ENCODE data around the gene SLC25A53. TPM values are rescaled to one million over a fixed set of nuclear protein-coding genes. Genes with fewer than 3 reads are reported as not detected.
"Not testable (repeated sequence)": the region's sequence is repeated elsewhere in the genome, so short reads cannot be mapped to it uniquely, and the experiment has no call there.

The SLC25A53 gene
- total RNA-seq, 1 donor from 2014 or later: 4.2 TPM

DNA sequence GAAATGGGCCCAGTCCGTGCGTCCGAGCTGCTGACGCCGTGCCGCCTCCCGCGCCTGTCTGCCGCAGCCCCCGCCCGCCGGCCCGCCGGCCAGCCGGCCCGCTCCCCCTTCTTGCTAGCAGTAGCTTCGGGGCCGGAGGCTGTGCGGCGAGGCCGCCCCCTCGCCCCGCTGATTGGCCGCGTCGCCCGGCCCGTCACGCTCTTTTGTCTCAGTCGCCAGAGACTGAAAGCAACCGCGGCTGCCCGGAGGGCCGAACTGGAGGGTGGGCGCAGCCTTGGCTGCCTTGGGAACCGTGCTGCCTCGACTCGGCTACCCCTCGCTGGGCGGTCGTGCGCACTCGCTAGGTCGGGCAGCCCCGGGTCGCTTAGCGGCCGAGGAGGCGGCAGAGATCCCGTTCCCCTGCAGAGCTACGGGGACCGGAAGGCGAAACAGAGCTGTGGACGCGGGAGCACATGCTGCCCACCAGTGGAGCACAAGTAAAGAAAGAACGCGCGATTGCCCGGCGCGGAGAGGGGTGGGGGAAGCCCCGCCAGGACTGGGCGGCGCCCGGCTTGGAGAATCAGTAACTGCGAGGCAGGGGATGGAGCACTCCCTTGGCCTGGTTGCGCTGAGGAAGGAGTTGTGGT is 44.4 kb downstream of the SLC25A53 start, which contains the start of gene ZCCHC18:
ZCCHC18 (plus strand) TSS at position 198 of the 626 bp plus-strand sequence. CDS start 1,589 bp downstream, outside the sequence.
- no peak for FAIRE-seq
- peaks cover 2% of the 10 kb centered on the region for H3K27me3 ChIP-seq (ENCODE audit: control insufficient read depth, insufficient read depth, low read length)
- TF ChIP-seq, protein P1, sequence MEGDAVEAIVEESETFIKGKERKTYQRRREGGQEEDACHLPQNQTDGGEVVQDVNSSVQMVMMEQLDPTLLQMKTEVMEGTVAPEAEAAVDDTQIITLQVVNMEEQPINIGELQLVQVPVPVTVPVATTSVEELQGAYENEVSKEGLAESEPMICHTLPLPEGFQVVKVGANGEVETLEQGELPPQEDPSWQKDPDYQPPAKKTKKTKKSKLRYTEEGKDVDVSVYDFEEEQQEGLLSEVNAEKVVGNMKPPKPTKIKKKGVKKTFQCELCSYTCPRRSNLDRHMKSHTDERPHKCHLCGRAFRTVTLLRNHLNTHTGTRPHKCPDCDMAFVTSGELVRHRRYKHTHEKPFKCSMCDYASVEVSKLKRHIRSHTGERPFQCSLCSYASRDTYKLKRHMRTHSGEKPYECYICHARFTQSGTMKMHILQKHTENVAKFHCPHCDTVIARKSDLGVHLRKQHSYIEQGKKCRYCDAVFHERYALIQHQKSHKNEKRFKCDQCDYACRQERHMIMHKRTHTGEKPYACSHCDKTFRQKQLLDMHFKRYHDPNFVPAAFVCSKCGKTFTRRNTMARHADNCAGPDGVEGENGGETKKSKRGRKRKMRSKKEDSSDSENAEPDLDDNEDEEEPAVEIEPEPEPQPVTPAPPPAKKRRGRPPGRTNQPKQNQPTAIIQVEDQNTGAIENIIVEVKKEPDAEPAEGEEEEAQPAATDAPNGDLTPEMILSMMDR (IDR thresholded peaks at IDR 0.05; ENCODE audit: insufficient read depth, low read length, severe bottlenecking): no peak
- H3K4me3 ChIP-seq (ENCODE audit: low read depth, low read length): peak within 1 kb of the TSS; percentile 38
- H3K36me3 ChIP-seq (ENCODE audit: control insufficient read depth, insufficient read depth, low read length): no peaks in the 10 kb centered on the region
- DNase-seq (ENCODE audit: low read depth): peak; percentile 2

DNA sequence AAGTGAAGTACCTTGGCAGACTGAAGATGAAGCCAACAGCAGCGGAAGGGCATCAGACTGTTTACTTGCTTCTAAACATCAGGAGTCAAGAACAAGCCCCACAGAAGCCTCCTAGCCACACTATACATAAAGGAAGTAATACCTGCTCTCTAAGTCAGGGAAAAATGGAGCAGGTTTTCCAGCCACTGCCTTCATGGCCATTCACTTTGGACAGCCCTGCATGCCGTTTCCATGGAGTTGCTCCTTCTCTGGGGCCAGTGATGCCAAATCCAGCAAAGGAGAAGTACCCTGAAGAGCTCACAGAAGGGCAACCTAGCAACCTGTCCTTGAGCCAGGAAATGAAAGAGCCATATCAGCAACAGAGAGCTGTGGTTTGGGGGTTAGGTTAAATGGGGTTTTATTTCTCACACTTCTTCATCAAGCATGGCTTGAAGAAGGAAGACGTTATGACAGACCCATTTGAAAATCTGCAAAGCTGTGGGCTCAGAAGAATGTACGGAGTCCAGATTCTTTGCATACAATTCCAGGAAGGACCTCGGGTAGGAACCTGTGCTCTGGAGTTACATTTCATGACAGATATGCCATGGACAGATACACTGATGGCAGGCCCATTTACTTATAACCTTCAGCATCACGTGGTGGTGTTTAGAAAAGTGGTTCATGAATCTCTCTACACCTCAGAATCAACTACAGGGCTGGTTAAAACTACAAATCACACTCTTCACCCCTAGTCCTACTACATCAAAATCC is 46.1 kb downstream of the SLC25A53 start:
- not testable (repeated sequence) for H3K36me3 ChIP-seq (ENCODE audit: control insufficient read depth, insufficient read depth, low read length); H3K4me3 ChIP-seq (ENCODE audit: low read depth, low read length); DNase-seq (ENCODE audit: low read depth); H3K27me3 ChIP-seq (ENCODE audit: control insufficient read depth, insufficient read depth, low read length)
- FAIRE-seq: peak; percentile 95

DNA sequence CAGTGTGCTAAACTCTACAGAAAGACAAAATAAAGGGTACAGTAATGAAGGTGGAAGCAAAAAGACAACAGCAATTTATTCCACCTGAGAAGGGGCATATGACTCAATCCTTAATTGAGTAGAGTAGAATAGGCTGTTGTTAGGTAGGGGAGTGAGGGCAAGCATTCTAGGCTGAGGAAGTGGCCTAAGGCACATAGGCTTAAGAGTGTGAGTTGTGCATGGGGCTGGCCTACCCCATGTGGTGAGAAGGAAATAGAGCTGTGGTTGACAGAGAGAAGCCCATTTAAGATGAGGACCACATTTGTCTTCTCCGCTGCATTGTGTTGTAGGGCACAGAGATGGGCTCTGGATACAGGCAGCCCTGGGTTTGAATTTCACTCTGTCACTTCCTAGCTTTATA is 47.9 kb downstream of the SLC25A53 start:
- DNase-seq (ENCODE audit: low read depth): no peak
- Histone ChIP-seq H3K27me3 (ENCODE audit: control insufficient read depth, insufficient read depth, low read length) (peaks cover 2% of the 10 kb centered on the region), H3K4me3 (ENCODE audit: low read depth, low read length) (no peak overlapping the region), H3K36me3 (ENCODE audit: control insufficient read depth, insufficient read depth, low read length) (no peaks in the 10 kb centered on the region)
- no peak for FAIRE-seq
- TF ChIP-seq, protein P1 (IDR thresholded peaks at IDR 0.05; ENCODE audit: insufficient read depth, low read length, severe bottlenecking): no peak

DNA sequence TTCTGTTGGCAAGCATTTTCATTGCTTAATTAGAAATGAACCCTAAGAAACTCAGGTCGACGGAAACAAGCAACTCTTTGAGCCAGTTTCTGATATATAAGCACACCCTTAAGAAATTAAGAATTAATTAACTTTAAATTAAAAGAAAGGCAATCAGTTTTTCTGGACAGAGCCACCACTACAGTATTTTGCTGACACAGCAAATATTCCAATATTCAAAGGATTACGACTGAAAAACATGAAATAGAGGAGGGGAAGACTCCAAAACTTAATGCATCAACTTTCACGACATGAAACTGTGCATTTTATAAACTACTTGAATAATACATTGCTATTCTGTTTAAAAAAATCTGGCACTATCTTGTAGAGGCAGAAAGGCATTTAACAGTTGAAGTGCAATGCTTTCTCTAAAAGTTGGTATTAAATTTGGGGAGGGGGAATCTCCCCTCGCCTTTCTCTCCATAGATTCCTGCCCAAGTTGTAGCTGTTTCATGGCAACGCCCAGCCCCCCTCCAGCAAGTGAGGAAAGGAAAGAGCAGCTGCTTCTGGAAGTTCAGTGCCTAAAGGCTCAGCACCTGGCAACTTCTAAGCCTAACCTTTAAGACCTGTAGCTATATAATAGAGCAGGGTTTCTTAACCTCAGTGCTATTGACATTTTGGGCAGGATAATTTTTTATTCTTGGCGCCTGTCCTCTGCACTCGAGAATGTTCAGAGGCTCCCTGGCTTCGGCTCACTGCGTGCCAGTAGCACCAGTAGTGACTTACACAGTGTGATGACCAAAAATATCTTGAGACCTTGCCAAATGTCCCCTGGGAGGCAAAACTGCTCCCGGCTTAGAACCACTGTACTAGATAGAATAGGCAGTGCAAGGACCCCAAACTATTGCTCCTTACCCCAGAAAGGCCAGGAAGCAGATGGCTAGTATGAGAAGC is 51.2 kb downstream of the SLC25A53 start:
- TF ChIP-seq, protein P1 (IDR thresholded peaks at IDR 0.05; ENCODE audit: insufficient read depth, low read length, severe bottlenecking): no peak
- Histone ChIP-seq H3K27me3 (ENCODE audit: control insufficient read depth, insufficient read depth, low read length) (no peaks in the 10 kb centered on the region), H3K36me3 (ENCODE audit: control insufficient read depth, insufficient read depth, low read length) (no peaks in the 10 kb centered on the region), H3K4me3 (ENCODE audit: low read depth, low read length) (no peak overlapping the region)
- DNase-seq (ENCODE audit: low read depth) (no peak), FAIRE-seq (peak; percentile 52)

DNA sequence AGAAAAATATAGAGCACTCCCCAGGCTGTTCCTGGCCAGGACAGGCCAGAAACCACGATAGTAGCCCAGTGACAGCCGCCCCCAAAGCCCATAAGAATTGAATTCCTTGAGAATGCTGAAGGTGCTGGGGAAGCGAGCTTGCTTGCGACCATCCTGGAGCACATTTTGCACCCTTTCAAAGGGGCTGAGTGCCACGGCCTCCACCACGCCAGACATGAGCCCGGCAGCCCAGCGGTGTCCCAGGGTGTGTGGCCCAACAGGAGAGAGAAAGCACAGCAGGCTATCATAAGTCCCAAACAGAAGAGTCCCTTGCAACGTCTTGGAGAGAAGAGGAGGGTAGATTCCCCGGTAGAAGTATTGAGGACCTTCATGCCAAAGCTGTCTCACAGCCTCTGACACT is 52.1 kb downstream of the SLC25A53 start:
- no peak overlapping the region for H3K4me3 ChIP-seq (ENCODE audit: low read depth, low read length)
- FAIRE-seq (peak; percentile 13), DNase-seq (ENCODE audit: low read depth) (no peak)
- no peaks in the 10 kb centered on the region for H3K36me3 ChIP-seq (ENCODE audit: control insufficient read depth, insufficient read depth, low read length)
- TF ChIP-seq, protein P1 (IDR thresholded peaks at IDR 0.05; ENCODE audit: insufficient read depth, low read length, severe bottlenecking): no peak
- no peaks in the 10 kb centered on the region for H3K27me3 ChIP-seq (ENCODE audit: control insufficient read depth, insufficient read depth, low read length)

DNA sequence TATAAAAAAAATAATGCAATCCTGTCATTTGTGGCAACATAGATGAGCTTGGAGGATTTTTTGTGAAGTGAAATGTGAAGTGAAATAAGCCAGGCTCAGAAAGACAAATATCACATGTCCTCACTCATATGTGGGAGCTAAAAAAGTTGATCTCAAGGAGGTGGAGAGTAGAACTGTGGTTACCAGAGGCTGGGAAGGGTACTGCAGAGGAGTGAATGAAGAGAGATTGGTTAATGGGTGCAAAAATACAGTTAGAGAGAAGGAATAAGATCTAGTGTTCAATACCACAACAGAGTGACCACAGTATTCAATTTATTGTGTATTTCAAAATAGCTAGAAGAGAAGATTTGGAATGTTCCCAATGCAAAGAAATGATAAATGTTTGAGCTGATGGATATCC is 57.9 kb downstream of the SLC25A53 start:
- Histone ChIP-seq H3K4me3 (ENCODE audit: low read depth, low read length) (no peak overlapping the region), H3K27me3 (ENCODE audit: control insufficient read depth, insufficient read depth, low read length) (no peaks in the 10 kb centered on the region), H3K36me3 (ENCODE audit: control insufficient read depth, insufficient read depth, low read length) (no peaks in the 10 kb centered on the region)
- DNase-seq (ENCODE audit: low read depth) (no peak), FAIRE-seq (no peak)
- TF ChIP-seq, protein P1 (IDR thresholded peaks at IDR 0.05; ENCODE audit: insufficient read depth, low read length, severe bottlenecking): no peak
